ENCODE results near the gene ITM2A.

DNA sequence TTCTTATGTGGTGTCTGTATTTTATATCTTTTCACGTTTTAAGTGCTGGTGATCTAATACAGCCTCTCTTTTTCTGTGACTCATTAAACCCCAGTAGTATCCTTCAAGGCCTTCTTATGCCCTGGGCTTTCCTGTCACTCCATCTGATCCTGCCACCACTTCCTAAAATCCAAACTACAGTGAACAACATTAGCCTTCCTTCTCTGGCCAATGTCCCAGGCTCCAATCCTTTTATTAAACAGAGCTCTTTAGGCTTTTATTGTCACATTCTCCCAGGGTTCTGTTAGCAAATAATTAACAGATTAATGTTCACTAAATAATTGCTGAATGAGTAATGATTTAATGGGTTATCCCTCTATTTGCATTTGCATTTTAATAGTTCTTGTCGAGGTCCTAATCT lies 47.9 kb upstream of the ITM2A start:
- no peak for TF ChIP-seq ESRRG (CRISPR knock-in tag; IDR thresholded peaks at IDR 0.05)
- TF ChIP-seq ZFP30 (CRISPR knock-in tag; IDR thresholded peaks at IDR 0.05): no peak
- no peak for TF ChIP-seq ZFP3 (CRISPR knock-in tag; IDR thresholded peaks at IDR 0.05)

Data from SK-N-SH treated with all-trans-retinoic acid at 6 μM for 48 hours (cell line).